ENCODE data around the gene PHRF1. TPM values are rescaled to one million over a fixed set of nuclear protein-coding genes. Genes with fewer than 3 reads are reported as not detected.

Gene PHRF1
- total and polyA plus RNA-seq, 9 of the 15 experiments (the other 6 are each of a cell fraction or from before 2014, with no cell fraction given) = 0.07 to 37.2 (median 7.7) TPM

DNA sequence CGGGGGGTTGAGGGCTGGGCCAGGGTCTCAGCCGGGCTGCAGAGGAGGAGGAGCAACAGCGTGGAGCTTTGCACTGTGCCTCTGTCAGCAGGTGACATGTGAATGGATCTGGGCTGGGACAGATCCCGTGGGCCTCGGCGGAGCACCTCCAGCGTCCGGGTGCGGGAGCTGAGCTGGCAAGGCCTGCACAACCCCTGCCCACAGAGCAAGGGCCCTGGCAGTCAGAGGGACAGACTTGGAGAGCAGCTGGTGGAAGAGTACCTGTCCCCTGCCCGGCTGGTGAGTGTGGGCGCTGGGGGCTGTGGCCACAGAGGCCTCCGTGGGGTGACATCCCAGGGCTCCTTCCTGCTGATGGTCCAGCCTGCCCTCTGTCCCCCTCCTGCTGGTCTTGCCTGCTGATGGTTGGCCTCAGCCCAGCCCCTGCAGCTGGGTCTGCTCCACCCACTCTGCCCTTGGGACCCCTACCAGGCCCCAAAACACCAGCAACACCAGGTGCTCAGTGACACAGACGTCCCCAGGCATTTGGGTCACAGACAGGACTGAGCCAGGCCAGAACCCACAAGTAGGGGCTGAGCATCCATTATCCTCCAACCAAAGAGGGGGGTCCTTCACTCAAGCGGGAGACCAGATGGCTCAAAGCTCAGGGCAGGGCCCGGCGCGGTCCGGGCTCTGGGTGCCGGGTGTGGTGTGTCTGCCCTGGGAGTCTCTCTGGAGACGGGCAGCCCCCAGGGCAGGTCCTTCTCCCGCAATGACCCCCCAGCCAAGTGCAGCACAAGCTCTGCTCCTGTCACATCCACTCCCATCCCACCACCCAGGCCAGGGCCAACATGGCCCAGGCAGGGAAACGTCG, 35.5 kb upstream of the PHRF1 start:
- H3K36me3 ChIP-seq (ENCODE audit: control insufficient read depth, insufficient read depth, low read length) = no peaks in the 10 kb centered on the region
- no peaks in the 10 kb centered on the region for H4K20me1 ChIP-seq (replicated peaks; ENCODE audit: control insufficient read depth, insufficient read depth, low read length)
- 81% methylated on average over 18 of the region's 23 CpGs for WGBS (ENCODE audit: insufficient coverage, low coverage, missing lambda C conversion rate)
- H3K9me3 ChIP-seq (replicated peaks; ENCODE audit: control insufficient read depth, insufficient read depth, low read depth, low read length) = no peaks in the 10 kb centered on the region
- in situ Hi-C loops (cut with MboI) (no loop called here), intact Hi-C loops (cut with micrococcal nuclease) (no loop called here)
- peak overlapping the region in 1 of 2 experiments; percentile 50; a peak in 2 of 4 replicates for H3K9ac ChIP-seq (ENCODE audit: insufficient read depth in 1 of 2, low read depth in 2 of 2, low read length in 2 of 2)
- H3K4me3 ChIP-seq = no peak overlapping the region
- no peaks in the 10 kb centered on the region; the same call in 2 of the 3 replicates for H3K79me2 ChIP-seq (ENCODE audit: control insufficient read depth, insufficient read depth, low read length)
- no TSS peak for BruUV-seq (replicated peaks)
- ATAC-seq (no peak), FAIRE-seq (no peak), DNase-seq (ENCODE audit: extremely low read depth in 1 of 4, low spot score in 3 of 4) (no peak)
- H3K27me3 ChIP-seq (ENCODE audit: control insufficient read depth in 2 of 2, insufficient read depth in 2 of 2, low read length in 2 of 2) = no peaks in the 10 kb centered on the region
- ChIA-PET POLR2A (interaction anchor here (1.4 to 2.1 kb wide), 3 partner anchors 10 to 32 kb away, joined by 3 to 8 read pairs (median 4); no protein-coding TSS in a partner anchor), CTCF (ENCODE audit: low intra/inter-chr PET ratio) (no interaction called here)
- H3K4me1 ChIP-seq (replicated peaks in 1 of 2; ENCODE audit: control insufficient read depth in 2 of 2, insufficient read depth in 2 of 2, low read length in 2 of 2) = peaks cover 17 to 67% of the 10 kb centered on the region in 2 experiments
- H3K27ac ChIP-seq (ENCODE audit: extremely low read depth, low read depth, low read length) = no peak overlapping the region
- H3K9me1 ChIP-seq (ENCODE audit: control insufficient read depth, insufficient read depth, low read length) = peaks cover 3% of the 10 kb centered on the region
- no peak overlapping the region for H3K4me2 ChIP-seq (ENCODE audit: insufficient read depth, low read length)
- no peak for TF ChIP-seq ZNF140 (CRISPR knock-in tag; IDR thresholded peaks at IDR 0.05)
- TF ChIP-seq POLR2G (IDR thresholded peaks at IDR 0.05; ENCODE audit: low read depth, low read length) = peak; percentile 25; the same call in 1 of the 2 replicates
- H2AFZ ChIP-seq (ENCODE audit: low read depth, low read length) = no peak overlapping the region

DNA sequence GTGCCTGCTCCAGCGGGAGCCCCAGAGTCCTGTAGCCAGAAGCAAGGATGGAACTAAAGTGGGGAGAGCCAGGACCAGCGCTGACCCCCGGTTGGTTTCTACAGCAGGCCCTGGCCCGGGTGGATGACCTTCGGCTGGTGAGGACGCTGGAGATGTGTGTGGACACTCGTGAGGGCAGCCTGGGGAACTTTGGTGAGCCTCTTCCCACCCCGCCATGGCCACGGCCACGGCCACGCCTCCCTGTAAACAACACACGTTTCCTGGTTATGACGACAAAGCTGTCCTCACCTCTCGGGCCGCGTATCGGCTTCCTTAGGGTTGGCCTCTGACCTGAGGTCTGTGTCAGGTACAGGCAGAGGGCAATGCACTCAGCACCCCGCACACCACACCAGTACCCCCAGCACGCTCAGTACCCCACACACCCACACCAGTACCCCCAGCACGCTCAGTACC, 34.8 kb upstream of the PHRF1 start:
- H3K27ac ChIP-seq (ENCODE audit: extremely low read depth, low read depth, low read length) = no peak overlapping the region
- no peaks in the 10 kb centered on the region for H4K20me1 ChIP-seq (replicated peaks; ENCODE audit: control insufficient read depth, insufficient read depth, low read length)
- intact Hi-C loops (cut with micrococcal nuclease) = no loop called here
- no peaks in the 10 kb centered on the region for H3K9me3 ChIP-seq (replicated peaks; ENCODE audit: control insufficient read depth, insufficient read depth, low read depth, low read length)
- no peaks in the 10 kb centered on the region; the same call in 2 of the 3 replicates for H3K79me2 ChIP-seq (ENCODE audit: control insufficient read depth, insufficient read depth, low read length)
- H3K4me2 ChIP-seq (ENCODE audit: insufficient read depth, low read length) = no peak overlapping the region
- H3K4me3 ChIP-seq = no peak overlapping the region
- ChIA-PET CTCF (ENCODE audit: low intra/inter-chr PET ratio) (no interaction called here), POLR2A (interaction anchor here (1.4 to 2.1 kb wide), 3 partner anchors 9 to 32 kb away, joined by 3 to 8 read pairs (median 4); no protein-coding TSS in a partner anchor)
- in situ Hi-C loops (cut with MboI) = no loop called here
- WGBS (ENCODE audit: insufficient coverage, low coverage, missing lambda C conversion rate) = 68% methylated on average over 10 of the region's 20 CpGs
- no TSS peak for BruUV-seq (replicated peaks)
- peaks cover 16 to 61% of the 10 kb centered on the region in 2 experiments for H3K4me1 ChIP-seq (replicated peaks in 1 of 2; ENCODE audit: control insufficient read depth in 2 of 2, insufficient read depth in 2 of 2, low read length in 2 of 2)
- no peak overlapping the region; a peak in 2 of 4 replicates for H3K9ac ChIP-seq (ENCODE audit: insufficient read depth in 1 of 2, low read depth in 2 of 2, low read length in 2 of 2)
- DNase-seq (ENCODE audit: extremely low read depth in 1 of 4, low spot score in 3 of 4) = no peak
- H3K36me3 ChIP-seq (ENCODE audit: control insufficient read depth, insufficient read depth, low read length) = no peaks in the 10 kb centered on the region
- peaks cover 3% of the 10 kb centered on the region for H3K9me1 ChIP-seq (ENCODE audit: control insufficient read depth, insufficient read depth, low read length)
- no peaks in the 10 kb centered on the region for H3K27me3 ChIP-seq (ENCODE audit: control insufficient read depth in 2 of 2, insufficient read depth in 2 of 2, low read length in 2 of 2)
- FAIRE-seq = no peak
- H2AFZ ChIP-seq (ENCODE audit: low read depth, low read length) = no peak overlapping the region
- no peak for ATAC-seq
- TF ChIP-seq, protein P1, sequence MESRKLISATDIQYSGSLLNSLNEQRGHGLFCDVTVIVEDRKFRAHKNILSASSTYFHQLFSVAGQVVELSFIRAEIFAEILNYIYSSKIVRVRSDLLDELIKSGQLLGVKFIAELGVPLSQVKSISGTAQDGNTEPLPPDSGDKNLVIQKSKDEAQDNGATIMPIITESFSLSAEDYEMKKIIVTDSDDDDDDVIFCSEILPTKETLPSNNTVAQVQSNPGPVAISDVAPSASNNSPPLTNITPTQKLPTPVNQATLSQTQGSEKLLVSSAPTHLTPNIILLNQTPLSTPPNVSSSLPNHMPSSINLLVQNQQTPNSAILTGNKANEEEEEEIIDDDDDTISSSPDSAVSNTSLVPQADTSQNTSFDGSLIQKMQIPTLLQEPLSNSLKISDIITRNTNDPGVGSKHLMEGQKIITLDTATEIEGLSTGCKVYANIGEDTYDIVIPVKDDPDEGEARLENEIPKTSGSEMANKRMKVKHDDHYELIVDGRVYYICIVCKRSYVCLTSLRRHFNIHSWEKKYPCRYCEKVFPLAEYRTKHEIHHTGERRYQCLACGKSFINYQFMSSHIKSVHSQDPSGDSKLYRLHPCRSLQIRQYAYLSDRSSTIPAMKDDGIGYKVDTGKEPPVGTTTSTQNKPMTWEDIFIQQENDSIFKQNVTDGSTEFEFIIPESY (CRISPR knock-in tag; IDR thresholded peaks at IDR 0.05) = peak; percentile 78
- TF ChIP-seq, protein P2, sequence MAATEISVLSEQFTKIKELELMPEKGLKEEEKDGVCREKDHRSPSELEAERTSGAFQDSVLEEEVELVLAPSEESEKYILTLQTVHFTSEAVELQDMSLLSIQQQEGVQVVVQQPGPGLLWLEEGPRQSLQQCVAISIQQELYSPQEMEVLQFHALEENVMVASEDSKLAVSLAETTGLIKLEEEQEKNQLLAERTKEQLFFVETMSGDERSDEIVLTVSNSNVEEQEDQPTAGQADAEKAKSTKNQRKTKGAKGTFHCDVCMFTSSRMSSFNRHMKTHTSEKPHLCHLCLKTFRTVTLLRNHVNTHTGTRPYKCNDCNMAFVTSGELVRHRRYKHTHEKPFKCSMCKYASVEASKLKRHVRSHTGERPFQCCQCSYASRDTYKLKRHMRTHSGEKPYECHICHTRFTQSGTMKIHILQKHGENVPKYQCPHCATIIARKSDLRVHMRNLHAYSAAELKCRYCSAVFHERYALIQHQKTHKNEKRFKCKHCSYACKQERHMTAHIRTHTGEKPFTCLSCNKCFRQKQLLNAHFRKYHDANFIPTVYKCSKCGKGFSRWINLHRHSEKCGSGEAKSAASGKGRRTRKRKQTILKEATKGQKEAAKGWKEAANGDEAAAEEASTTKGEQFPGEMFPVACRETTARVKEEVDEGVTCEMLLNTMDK (IDR thresholded peaks at IDR 0.05; ENCODE audit: borderline replicate concordance, insufficient read depth, low read depth, low read length, poor library complexity, severe bottlenecking) = no peak
- no peak for TF ChIP-seq HNRNPUL1 (IDR thresholded peaks at IDR 0.05; ENCODE audit: low read length)
- TF ChIP-seq, protein P3, sequence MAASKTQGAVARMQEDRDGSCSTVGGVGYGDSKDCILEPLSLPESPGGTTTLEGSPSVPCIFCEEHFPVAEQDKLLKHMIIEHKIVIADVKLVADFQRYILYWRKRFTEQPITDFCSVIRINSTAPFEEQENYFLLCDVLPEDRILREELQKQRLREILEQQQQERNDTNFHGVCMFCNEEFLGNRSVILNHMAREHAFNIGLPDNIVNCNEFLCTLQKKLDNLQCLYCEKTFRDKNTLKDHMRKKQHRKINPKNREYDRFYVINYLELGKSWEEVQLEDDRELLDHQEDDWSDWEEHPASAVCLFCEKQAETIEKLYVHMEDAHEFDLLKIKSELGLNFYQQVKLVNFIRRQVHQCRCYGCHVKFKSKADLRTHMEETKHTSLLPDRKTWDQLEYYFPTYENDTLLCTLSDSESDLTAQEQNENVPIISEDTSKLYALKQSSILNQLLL (CRISPR knock-in tag; IDR thresholded peaks at IDR 0.05; ENCODE audit: borderline replicate concordance) = no peak

All from K562 (cell line).